K562 (cell line): Measurements from ENCODE around the gene B9D2. TPM values are rescaled to one million over a fixed set of nuclear protein-coding genes. Genes with fewer than 3 reads are reported as not detected.

Experiments
- ATAC-seq: fragments of 200-7000 bp; cut with Tn5 transposase; 3 replicates; pipeline ENCODE4 v1.9.1; 2020; ENCODE audit warnings: moderate library complexity
- BruUV-seq: library from RNA; stranded (reverse); fragments of 400-500 nt; replicated peaks from 2 replicates; lab custom pipeline; 2021; lab: Mats Ljungman, UMichigan
- CTCF ChIA-PET: fragments of 300-600 bp; formaldehyde crosslinking; extraction: SDS; loops from one replicate; lab custom pipeline; 2021; ENCODE audit warnings: low intra/inter-chr PET ratio; lab: Yijun Ruan, JAX
- POLR2A ChIA-PET: fragments of 300-600, 350-650 bp; sonication (Branson Sonifier 250); formaldehyde crosslinking; extraction: SDS; loops from one replicate; lab custom pipeline; 2021; ENCODE audit warnings: antibody characterized with exemption, inconsistent platforms; lab: Yijun Ruan, JAX
- DNase-seq, 4 experiments: peaks; one replicate each; pipeline versions ENCODE4 v3.0.0 to v3.0.0-alpha.2; 2011 to 2018; ENCODE audit warnings: low spot score in 3 of 4, mixed read lengths in 3 of 4; ENCODE audit errors: extremely low read depth in 1 of 4
- FAIRE-seq: peaks from 2 replicates; lab custom pipeline; 2011; peaks lifted over from hg19 to GRCh38; lab: Jason Lieb, UNC
- H2AFZ ChIP-seq: 2 replicates; pipeline ENCODE4 v1.6.0; 2011; ENCODE audit warnings: low read depth, low read length, control low read depth, inconsistent platforms
- H3K27ac ChIP-seq: fragments of 200-600 bp; 3 replicates; pipeline ENCODE4 v1.8.0; 2011; ENCODE audit warnings: low read depth, mild to moderate bottlenecking, control low read depth, inconsistent platforms, low read length, moderate library complexity, mixed read lengths; ENCODE audit errors: extremely low read depth
- H3K27me3 ChIP-seq, 2 experiments: fragments of 300-600 bp in 1 of 2; 2 replicates in 1 of 2; 3 replicates in 1 of 2; pipeline versions ENCODE4 v1.6.0 to v1.8.0; 2011; ENCODE audit warnings: inconsistent platforms in 2 of 2, low read length in 2 of 2, mild to moderate bottlenecking in 1 of 2, mixed read lengths in 1 of 2, moderate library complexity in 1 of 2; ENCODE audit not compliant: control insufficient read depth in 2 of 2, insufficient read depth in 2 of 2
- H3K36me3 ChIP-seq: fragments of 300-600 bp; 3 replicates; pipeline ENCODE4 v1.8.0; 2011; ENCODE audit warnings: mild to moderate bottlenecking, low read length, inconsistent platforms; ENCODE audit not compliant: control insufficient read depth, insufficient read depth
- H3K4me1 ChIP-seq, 2 experiments: fragments of 200-600 bp in 1 of 2; replicated peaks in 1 of 2; 2 replicates in 1 of 2; 3 replicates in 1 of 2; pipeline versions ENCODE4 v1.5.1 to v1.8.0; 2011; ENCODE audit warnings: inconsistent platforms in 2 of 2, low read length in 2 of 2, mild to moderate bottlenecking in 1 of 2, mixed read lengths in 1 of 2, moderate library complexity in 1 of 2; ENCODE audit not compliant: control insufficient read depth in 2 of 2, insufficient read depth in 2 of 2
- H3K4me2 ChIP-seq: 2 replicates; pipeline ENCODE4 v1.6.1; 2011; ENCODE audit warnings: low read length, control low read depth, inconsistent platforms, mixed read lengths; ENCODE audit not compliant: insufficient read depth
- H3K4me3 ChIP-seq: fragments of 200-600 bp; sonication (generic), shearing (Covaris generic); 2 replicates; pipeline ENCODE4 v1.5.1; 2016; ENCODE audit warnings: control low read depth, inconsistent platforms
- H3K79me2 ChIP-seq: fragments of 200-600 bp; 3 replicates; pipeline ENCODE4 v1.8.0; 2011; ENCODE audit warnings: low read length, inconsistent platforms; ENCODE audit not compliant: control insufficient read depth, insufficient read depth
- H3K9ac ChIP-seq, 2 experiments: 2 replicates each; pipeline versions ENCODE4 v1.6.0 to v1.6.1; 2011; ENCODE audit warnings: low read depth in 2 of 2, low read length in 2 of 2, control low read depth in 1 of 2, inconsistent platforms in 1 of 2, mild to moderate bottlenecking in 1 of 2, mixed read lengths in 1 of 2; ENCODE audit not compliant: insufficient read depth in 1 of 2
- H3K9me1 ChIP-seq: one replicate; pipeline ENCODE4 v1.6.0; 2011; ENCODE audit warnings: inconsistent platforms, mild to moderate bottlenecking, low read length, moderate library complexity; ENCODE audit not compliant: control insufficient read depth, insufficient read depth
- H3K9me3 ChIP-seq: replicated peaks from 2 replicates; pipeline ENCODE4 v1.5.1; 2011; ENCODE audit warnings: low read depth, low read length, inconsistent platforms; ENCODE audit not compliant: control insufficient read depth, insufficient read depth
- H4K20me1 ChIP-seq: replicated peaks from 2 replicates; pipeline ENCODE4 v1.6.1; 2011; ENCODE audit warnings: low read length, inconsistent platforms, mixed read lengths; ENCODE audit not compliant: control insufficient read depth, insufficient read depth
- DACH1 ChIP-seq: fragments of 450-650 bp; IDR thresholded peaks from 2 replicates; pipeline ENCODE4 v1.6.1; 2018; ENCODE audit not compliant: partially characterized antibody
- GATA2 ChIP-seq: sonication (generic); formaldehyde crosslinking; IDR thresholded peaks from 2 replicates; pipeline ENCODE4 v1.4.0; 2020; ENCODE audit warnings: mild to moderate bottlenecking, missing genetic modification reagents
- IRF2 ChIP-seq: sonication (generic); formaldehyde crosslinking; IDR thresholded peaks from 2 replicates; pipeline ENCODE4 v1.8.1; 2022; ENCODE audit warnings: mild to moderate bottlenecking, missing genetic modification reagents
- NKRF ChIP-seq: fragments of 450-650 bp; IDR thresholded peaks from 2 replicates; pipeline ENCODE4 v1.6.1; 2016; ENCODE audit warnings: borderline replicate concordance
- NR2C1 ChIP-seq, 2 experiments: fragments of 450-650 bp; IDR thresholded peaks; 2 replicates each; pipeline ENCODE4 v1.6.1; 2017; ENCODE audit warnings: mild to moderate bottlenecking in 2 of 2, antibody characterized with exemption in 1 of 2, inconsistent platforms in 1 of 2, missing compliant biosample characterization in 1 of 2, missing genetic modification characterization in 1 of 2
- RCOR1 ChIP-seq, 2 experiments: IDR thresholded peaks; 2 replicates each; pipeline ENCODE4 v1.6.1; 2012; ENCODE audit warnings: low read depth in 2 of 2, low read length in 2 of 2, borderline replicate concordance in 1 of 2, improper control_type of control experiment in 1 of 2
- SMARCC2 ChIP-seq: fragments of 450-650 bp; IDR thresholded peaks from 2 replicates; pipeline ENCODE4 v1.6.1; 2017; ENCODE audit warnings: antibody characterized with exemption, moderate library complexity, mild to moderate bottlenecking, low read depth
- SMARCE1 ChIP-seq: fragments of 450-650 bp; IDR thresholded peaks from 2 replicates; pipeline ENCODE4 v1.7.1; 2016; ENCODE audit warnings: mild to moderate bottlenecking
- whole genome bisulfite sequencing: fragments of 100-300 bp; shearing (Covaris generic); methylation state at CpG from one replicate; pipeline ENCODE4 v1.1.6; 2016; ENCODE audit warnings: low coverage, mixed read lengths; ENCODE audit not compliant: insufficient coverage; ENCODE audit errors: missing lambda C conversion rate; 5-methylcytosine and 5-hydroxymethylcytosine counted together
- in situ Hi-C: fragments of 300-500 bp; cut with MboI; formaldehyde crosslinking; loops from 4 replicates; pipeline ENCODE4 v1.15.0; 2018; ENCODE audit warnings: inconsistent platforms, mixed read lengths
- intact Hi-C: fragments of 100-400 bp; cut with micrococcal nuclease; formaldehyde crosslinking; loops from 2 replicates; pipeline ENCODE4 v1.14.2; 2022
- polyA plus RNA-seq, 8 experiments: library from polyadenylated mRNA; depleted of rRNA in 4 of 8; stranded (reverse) in 5 of 8; unstranded in 3 of 8; fragments of >200 nt; fragmentation: Nextera tagmentation in 2 of 8; fragmentation: Illumina TruSeq in 1 of 8; extraction: Ambion mirVana in 2 of 8; extraction: Trizol in 1 of 8; gene quantifications; 2 replicates each; pipeline versions ENCODE4 v1.2.1 to v1.2.3, GENCODE V29; 2011 to 2014; ENCODE audit warnings: inconsistent platforms in 1 of 8, missing spikeins in 1 of 8
- total RNA-seq, 7 experiments: library from RNA; depleted of rRNA in 6 of 7; stranded (reverse); fragments of >200 nt in 6 of 7; fragmentation: Illumina TruSeq in 2 of 7; extraction: Trizol in 2 of 7; gene quantifications; 2 replicates each; pipeline versions ENCODE4 v1.2.1 to v1.2.3, GENCODE V29; 2011 to 2021; ENCODE audit warnings: low replicate concordance in 1 of 7

The B9D2 gene
- total and polyA plus RNA-seq, 9 of the 15 experiments (the other 6 are each of a cell fraction or from before 2014, with no cell fraction given), result 0.83 to 6.9 (median 2.8) TPM

- CTCF ChIA-PET, result no interaction called here
- WGBS, result 2% methylated on average over 6 of the region's 6 CpGs
- intact Hi-C loops, result loop anchor here (5.0 kb wide), 1 partner anchor 37 kb away; no protein-coding TSS in a partner anchor
- POLR2A ChIA-PET, result interaction anchor here (0.6 to 1.6 kb wide), 3 partner anchors 9 to 31 kb away, joined by 3 to 7 read pairs (median 4); partner anchors contain the start of gene B9D2
- peak in 3 of 4 experiments; percentile 27 to 61 (median 29) for DNase-seq
- Histone ChIP-seq H3K4me2 (peak overlapping the region; percentile 90), H3K9ac (peak overlapping the region; percentile 60 to 76; a peak in 3 of 4 replicates), H3K79me2 (peaks cover 48% of the 10 kb centered on the region), H3K27ac (peak overlapping the region; percentile 51), H3K9me3 (no peaks in the 10 kb centered on the region), H3K4me3 (peak overlapping the region; percentile 73), H3K4me1 (peaks cover 15 to 22% of the 10 kb centered on the region in 2 experiments; a peak in 4 of 5 replicates), H2AFZ (0 out of 2 replicates have a peak overlapping the region, but pooled peaks have one; percentile 33), H3K27me3 (no peaks in the 10 kb centered on the region), H3K36me3 (peaks cover 31% of the 10 kb centered on the region; the same call in 2 of the 3 replicates), H3K9me1 (no peaks in the 10 kb centered on the region), H4K20me1 (no peaks in the 10 kb centered on the region)
- ATAC-seq, result peak; percentile 7; the same call in 2 of the 3 replicates
- FAIRE-seq, result peak; percentile 79
- in situ Hi-C loops, result no loop called here
- no TSS peak for BruUV-seq
- TF ChIP-seq DACH1, result peak; percentile 89
- TF ChIP-seq NKRF, result peak; percentile 56; the same call in 1 of the 2 replicates
- no peak for TF ChIP-seq RCOR1 (IDR thresholded peaks at IDR 0.05; ENCODE audit: borderline replicate concordance in 1 of 2, low read depth in 2 of 2, low read length in 2 of 2)
- TF ChIP-seq NR2C1 (IDR thresholded peaks at IDR 0.05), result peak; percentile 80
- TF ChIP-seq NR2C1 (tag; IDR thresholded peaks at IDR 0.05), result peak; percentile 69
- TF ChIP-seq GATA2 (CRISPR knock-in tag), result no peak
- TF ChIP-seq SMARCE1, result peak; percentile 65
- TF ChIP-seq IRF2, result no peak
- no peak for TF ChIP-seq SMARCC2
Measured at GRCh38 chr19:41395355-41395754, 31.4 kb upstream of the B9D2 start.
